Cortex of kidney (tissue), 1 donor: ENCODE results near the gene KRTAP5-6.

Experiments used
- DNase-seq: peaks from one replicate; lab custom pipeline; 2025; lab: John Stamatoyannopoulos, UW

The KRTAP5-6 gene, protein sequence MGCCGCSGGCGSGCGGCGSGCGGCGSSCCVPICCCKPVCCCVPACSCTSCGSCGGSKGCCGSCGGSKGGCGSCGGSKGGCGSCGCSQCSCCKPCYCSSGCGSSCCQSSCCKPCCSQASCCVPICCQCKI

DNA sequence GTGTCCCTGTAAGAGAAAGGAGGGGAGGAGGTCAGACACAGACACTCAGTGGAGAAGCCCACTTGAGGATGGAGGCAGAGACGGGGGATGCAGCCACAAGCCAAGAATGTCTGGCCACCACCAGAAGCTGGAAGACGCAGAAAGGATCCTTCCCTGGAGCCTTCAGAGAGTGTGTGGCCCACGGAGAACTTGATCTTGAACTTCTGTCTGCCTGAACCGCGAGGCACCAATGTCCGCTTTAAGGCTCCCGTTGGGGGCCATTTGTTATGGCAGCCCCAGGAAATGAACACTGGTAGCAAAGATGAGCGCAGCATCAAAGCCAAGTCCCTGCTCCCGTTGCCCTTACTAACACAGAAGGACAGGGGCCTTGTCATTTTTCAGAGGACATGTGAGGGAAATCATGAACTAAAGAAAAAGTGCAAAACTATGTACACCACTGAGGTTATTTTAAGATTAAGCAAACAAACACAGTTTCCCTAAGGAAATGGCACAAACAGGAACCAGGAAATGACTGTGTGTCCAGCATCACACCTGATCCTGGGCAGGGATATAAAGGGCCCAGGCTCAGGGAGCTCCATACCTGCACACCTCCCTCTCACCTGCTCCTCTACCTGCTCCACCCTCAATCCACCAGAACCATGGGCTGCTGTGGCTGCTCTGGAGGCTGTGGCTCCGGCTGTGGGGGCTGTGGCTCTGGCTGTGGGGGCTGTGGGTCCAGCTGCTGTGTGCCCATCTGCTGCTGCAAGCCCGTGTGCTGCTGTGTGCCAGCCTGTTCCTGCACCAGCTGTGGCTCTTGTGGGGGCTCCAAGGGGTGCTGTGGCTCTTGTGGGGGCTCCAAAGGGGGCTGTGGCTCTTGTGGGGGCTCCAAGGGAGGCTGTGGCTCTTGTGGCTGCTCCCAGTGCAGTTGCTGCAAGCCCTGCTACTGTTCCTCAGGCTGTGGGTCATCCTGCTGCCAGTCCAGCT, at the start of gene KRTAP5-6:
Gene KRTAP5-6 (plus strand): TSS at position 588 of the 963 bp plus-strand sequence. CDS start 51 bp downstream, at position 639.
- DNase-seq = no peak

DNA sequence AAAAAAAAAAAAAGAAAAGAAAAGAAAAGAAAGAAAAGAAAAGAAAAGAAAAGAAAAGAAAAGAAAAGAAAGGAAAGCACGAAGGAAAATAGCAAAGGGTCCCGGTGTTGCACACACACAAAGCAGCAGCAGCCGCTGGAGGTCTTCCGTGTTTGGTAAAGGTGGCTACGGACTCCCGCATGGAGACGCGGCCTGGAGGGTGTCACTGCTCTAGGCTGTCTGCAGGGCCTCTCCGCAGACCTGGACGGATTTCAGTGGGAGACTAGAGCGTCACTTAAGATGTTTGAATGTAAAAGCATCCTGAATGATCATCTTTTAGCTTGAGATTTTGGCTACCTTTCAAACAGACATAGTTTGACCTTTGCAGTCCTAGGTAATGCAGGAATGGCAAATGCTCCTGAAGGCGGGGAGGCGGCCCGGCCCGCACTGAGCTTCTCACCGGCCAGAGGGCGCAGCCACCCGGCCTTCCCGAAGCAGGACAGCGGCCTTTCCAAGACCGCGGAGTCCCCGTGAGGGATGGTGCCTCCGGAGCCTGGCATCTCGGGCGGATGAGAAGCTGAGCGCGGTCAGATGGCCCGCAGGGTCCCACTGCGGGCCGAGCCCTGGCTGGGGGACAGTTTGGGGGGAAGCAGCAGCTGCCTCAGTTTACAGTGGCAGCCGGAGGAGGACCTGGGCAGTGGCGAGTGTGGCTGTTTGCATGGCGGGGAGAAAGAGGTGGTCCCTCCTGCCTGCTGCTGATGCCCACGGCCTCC, 48.9 kb upstream of the KRTAP5-6 start:
- DNase-seq = no peak

DNA sequence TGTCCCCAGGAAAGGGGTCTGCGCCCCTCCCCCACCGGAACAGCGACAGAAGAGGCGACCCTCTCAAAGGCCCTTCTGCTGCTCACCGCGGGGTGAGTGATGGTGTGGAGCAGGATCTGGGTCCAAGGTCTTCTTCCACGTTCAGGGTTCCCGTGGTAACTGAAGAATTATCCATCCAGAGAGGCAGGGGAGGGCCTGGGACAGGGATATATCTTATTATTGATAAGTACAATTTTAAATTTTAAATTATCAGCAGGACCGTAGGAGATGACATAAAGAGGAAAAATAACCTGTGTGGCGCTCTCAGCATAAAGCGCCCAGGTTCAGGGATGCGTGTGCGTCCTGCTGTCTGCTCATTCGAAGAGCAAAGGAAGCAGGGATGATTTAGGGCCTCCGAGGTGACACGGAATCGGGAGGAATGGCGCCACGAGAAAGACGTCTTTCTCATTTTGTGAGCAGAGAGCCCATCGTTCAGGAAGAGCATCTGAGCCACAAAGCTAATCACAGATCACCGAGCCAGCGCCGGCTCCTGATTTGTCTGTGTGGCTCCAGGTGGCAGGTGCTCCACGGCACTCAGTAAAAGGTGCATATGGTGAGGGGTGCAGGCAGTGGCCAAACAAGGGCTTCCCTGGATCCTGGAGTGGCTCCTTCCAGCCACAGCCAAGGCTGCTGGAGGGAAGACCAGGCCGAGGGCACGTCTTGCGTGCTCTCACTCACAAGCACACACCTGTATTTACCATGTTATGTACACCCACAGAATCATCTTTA, 48.2 kb upstream of the KRTAP5-6 start:
- no peak for DNase-seq

DNA sequence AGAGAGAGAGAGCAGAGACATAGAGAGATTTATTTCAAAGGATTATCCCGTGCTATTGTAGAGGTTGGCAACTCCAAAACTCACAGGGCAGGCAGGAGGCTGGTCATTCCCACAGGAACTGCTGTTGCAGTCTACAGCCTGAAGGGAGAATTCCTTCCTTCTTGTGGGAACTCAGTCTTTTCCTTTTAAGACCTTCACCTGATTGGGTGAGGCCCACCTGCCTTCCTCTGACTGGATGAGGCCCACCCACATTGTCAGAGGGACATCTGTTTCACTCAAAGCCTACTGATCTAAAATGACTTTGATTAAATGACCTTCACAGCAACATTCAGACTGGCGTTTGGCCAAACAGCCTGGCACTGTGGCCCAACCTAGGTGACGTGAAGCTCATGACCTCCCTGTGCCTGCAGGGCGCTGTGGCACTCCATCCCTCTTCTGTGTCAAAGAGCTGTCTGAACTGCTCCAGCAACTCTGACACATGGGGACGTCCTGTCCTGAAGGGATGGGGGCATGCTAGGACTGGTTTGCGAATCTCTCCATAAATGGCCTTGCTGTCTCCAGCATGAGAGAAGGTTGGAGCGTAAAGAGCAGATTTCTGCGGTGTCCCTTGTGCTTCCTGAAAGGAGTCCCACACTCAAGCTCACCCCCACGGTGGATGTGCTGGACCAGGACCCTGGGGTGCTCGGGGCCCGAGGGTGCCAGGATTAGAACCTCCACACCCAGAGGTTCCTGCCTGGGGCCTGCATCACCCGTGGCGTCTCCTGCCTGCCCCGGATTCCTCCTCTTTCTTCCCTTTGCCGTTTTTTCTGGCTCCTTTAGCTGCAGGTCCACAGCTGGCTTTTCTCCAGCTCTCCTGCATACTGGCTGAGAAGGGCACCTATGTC, 46.7 kb upstream of the KRTAP5-6 start:
- DNase-seq = no peak

DNA sequence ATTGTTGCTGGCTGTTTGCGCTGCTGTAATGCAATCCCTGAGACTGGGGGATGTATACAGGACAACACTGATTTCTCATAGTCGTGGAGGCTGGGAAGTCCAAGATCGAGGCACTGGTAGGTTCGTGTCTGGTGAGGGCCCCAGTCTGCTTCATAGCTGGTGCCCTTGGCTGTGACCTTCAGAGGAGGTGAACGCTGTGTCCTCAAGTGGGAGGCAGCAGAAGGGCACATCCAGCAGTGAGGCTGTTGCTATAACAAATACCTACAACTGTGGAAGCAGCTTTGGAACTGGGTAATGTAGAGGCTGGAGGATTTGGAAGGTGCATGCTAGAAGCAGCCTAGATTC, 46.1 kb upstream of the KRTAP5-6 start:
- no peak for DNase-seq

DNA sequence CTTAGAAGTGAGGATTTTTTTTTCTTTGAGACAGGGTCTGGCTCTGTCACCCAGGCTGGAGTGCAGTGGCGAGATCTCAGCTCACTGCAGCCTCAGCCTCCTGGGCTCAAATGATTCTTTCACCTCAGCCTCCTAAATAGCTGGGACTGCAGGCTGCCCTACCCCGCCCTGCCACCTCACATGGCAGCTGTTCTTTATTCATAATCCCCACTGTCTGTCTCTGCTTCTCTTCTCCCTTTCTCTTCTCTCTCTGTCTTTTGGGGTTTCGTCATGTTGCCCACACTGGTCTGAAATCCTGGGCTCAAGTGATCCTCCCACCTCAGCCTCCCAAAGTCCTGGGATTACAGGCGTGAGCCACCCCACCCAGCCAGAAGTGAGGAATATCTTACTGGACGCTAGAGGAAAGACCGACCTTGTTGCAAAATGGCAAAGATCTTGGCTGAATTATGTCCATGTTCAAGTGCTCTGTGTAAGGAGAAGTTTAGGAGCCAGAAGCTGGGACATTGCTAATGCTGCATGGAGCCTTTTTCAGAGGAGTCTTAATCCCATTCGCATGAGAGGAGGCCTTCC, 45.5 kb upstream of the KRTAP5-6 start:
- no peak for DNase-seq

DNA sequence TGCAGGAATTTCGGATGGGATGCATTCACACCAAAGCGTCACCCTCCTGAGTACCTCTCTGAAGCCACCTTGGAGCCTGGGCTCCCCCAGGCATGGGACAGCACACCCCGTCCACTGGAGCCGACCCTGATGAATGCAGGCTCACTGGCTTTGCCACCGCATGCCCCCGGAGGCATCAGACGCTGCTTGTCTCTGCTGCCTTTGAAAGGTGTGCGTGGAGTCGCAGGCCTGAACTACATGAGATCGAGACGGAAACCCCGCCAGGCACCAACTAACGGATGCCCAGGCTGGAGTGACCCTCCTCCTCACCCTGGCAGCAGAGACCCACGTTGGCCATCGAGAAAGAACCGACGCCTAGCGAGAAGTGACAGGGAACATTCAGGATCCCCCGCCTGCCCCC, 45.0 kb upstream of the KRTAP5-6 start:
- no peak for DNase-seq

DNA sequence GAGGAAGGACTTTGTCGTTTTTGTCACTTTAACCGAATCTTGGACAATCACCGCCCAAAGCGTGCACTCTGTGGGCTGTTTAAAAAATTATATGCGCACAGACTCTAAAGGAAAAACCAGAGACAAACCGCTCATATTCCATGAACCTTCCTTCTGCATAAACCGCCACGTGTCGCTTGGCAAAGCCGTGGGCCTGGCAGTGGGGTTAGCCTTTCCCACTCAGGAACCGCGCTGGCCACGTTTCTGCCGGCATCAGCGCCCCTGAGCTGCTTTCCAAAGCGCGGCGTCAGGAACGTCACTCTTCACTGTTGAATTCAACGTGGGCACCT, 44.6 kb upstream of the KRTAP5-6 start:
- DNase-seq = no peak

DNA sequence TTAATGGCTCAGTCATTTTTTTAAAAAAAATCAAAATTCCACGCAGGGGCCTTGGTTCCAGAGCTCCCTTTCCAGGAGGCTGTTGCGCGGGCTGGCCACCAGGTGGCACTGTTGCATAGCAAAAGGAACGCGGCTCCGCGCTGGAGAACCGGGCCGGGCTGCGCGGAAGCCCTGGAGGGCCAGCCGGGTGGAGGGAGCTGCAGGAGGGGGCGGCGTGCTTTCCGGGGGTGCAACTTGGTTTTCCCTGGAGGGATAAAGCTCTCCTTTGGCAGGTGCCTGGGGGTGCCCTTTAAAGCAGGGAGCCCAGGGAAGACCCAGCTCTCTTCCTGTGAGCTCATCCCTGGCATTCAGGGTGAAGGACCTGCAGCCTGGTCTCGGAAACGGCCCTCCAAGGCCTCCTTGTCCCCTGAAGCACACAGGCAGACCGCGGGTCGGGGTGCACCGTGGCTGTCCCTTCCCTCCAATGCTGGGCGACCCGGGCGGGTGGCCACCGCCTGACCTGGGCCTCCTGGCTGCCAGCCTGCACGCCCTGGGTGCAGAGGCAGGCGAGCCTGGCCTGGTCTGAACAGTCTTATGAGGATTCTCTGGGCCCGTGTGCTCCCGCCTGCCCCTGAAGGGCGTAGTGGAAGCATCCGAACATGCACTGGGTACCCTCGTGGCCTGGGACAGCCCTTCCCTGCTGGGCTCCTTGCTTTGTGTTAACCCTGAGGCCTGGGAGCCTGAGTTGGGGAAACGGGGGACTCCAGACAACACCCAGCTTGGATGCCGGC, 44.0 kb upstream of the KRTAP5-6 start:
- DNase-seq = no peak

DNA sequence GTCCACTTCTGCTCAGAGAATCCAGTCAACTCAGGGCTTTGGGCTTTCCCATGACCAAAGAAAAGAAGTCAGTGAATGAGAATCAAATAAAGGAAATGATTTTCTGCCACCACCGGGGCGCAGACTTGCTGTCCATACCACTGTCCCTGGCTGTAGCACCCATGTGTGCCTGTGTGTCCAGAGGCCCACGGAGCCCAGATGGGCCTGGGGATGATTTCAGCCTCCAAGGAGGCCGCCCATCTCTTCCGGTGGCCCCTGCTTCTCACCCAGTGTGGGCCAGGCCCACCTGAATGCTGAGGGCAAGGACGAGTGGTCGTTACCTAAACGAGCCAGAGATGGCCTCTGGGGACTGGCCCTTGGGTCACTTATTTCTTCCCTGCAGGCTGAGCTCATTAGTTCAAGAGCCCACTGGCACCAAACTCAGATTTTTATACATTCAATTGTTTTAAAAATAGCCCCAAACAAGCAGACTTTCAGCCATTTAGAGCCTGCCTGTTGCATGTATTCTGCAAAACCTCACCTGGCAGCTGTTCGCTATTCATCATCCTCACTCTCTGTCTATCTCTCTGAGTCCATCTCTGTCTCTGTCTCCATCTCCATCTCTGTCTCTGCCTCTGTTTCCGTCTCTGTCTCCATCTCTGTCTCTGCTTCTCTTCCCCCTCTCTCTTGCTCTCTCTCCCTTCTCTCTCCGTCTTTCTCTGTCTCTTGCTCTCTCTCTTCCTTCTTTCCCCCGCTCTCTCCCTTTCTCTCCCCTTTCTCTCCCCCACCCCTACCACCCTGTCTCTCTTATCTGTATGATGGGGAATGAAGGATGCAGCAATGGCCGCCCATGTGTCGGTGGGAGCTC, 43.2 kb upstream of the KRTAP5-6 start:
- no peak for DNase-seq

DNA sequence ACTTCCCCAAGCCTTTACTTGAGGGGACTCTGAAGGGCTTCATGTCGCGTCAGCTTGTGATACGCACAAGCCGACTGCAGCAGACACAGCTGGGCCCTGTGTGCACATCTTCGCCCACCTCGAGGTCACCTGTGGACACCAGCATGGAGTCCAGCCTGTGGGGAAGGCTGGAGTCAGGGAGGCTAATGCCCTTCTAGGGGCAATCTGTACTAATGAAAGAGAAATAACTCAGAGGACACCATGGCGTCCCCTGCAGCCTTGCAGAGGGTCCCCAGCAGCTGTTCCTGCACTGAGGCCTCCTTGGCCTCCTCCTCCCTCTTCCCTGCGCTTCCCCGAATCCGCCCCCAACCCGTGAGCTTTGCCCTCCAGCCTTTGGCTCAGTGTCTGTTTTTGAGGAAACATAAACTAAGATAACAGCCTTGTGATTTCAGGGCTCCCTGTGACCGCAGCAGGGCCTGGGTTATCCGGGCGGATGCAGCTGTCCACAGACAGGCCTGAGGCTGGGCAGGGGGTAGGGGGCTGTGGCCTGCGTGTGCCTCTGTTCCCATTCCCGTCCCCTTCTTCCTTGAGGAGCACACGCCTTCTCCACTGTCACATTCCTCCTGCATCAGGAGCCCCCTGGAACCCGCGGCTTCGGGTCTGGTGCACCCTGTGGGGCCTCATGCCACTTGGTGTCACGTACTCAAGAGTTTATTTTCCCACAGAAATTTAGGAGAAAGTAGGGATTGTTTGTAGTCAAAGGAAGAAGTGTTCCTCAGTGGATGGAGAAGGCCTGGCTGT, 42.4 kb upstream of the KRTAP5-6 start:
- no peak for DNase-seq

DNA sequence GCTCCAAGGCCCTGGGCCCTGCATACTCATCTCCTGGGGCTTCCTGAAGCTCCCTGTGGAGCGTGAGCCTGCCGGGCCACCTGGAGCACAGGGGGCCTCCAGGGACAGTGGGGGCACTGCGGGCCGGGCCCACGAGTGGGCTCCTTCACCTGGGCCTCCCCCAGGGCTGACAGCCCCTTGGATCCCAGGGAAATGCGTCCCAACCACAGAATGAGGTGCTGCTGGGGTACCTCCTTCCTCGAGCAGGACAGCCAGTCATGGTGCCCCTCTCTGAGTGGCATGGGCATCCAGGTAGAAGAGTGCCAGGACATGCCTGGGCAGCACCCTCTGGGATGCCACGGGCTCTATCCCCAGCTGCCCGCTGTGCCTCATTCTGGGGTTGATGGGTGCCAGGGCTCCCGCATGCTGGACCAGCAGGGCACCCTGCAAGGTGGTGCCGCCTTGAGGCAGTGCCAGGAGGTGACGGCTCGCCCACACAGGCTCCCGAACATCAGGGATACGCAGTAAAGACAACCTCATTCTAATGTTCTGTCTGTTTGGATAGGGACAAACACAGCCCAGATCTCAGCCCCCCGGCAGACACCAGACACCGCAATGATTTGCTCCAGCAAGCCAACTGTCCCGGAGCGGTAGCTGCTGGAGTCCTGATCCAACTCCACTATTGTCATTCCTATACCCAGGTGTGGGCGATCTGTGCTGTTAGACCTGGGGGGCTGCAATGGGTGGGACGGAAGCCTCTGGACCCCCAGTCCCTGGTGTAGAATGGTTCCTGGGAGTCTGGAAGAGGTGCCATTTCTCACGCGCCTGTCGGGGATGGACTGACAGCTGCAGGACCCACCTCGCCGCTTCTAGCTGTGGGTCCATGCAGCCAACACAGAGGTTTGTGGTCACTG, 41.6 kb upstream of the KRTAP5-6 start:
- no peak for DNase-seq

DNA sequence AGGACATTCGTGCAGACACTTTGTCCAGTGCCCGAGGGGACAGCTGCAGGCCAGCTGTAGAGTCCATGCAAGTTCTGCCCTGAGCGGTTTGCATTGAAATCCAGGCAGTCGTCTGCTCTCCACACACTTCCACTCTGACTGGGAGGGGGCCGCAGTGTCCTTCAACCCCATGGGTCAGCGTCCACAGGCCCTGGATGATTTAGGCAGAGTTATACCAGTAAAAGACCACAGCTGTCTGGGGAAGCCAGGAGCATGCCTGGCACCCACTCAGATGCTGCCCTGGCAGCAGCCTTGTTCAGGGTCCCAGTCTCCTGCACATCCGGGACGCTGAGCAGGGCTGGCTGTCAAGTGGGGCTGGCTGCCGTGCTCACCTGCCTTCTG, 40.9 kb upstream of the KRTAP5-6 start:
- DNase-seq = no peak

DNA sequence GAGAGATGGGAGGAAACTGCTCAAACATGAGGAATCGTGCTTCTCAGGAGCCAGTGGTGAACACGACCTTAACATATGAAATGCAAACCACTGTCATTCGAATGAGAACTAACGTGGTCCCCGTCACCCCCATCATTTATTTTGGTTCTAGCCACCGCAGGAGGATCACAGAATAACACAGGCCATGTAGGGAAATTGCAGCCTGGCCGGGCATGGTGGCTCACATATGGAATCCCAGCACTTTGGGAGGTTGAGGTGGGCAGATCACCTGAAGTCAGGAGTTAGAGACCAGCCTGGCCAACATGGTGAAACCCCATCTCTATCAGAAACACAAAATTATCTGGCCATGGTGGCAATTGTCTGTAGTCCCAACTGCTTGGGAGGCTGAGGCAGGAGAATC, 40.3 kb upstream of the KRTAP5-6 start:
- DNase-seq = no peak

DNA sequence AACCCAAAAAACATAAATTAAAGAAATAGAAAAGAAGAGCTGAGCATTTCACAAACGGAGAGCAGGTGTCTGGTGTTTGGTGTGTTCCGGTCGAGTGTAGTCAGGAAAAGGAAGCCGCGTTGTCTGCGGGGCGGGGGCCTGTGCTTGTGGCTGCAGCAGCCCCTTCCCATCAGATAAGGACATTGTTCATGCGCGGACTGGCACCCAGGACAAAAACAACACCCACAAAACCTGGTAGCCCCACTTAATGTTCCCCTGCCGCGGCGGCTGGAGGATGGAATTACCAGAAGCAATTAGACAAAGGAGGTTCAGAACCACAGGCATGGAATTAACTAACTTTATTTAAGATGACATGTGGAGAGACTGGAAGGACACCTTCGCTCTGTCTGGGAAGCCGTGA, 37.5 kb upstream of the KRTAP5-6 start:
- DNase-seq = no peak

DNA sequence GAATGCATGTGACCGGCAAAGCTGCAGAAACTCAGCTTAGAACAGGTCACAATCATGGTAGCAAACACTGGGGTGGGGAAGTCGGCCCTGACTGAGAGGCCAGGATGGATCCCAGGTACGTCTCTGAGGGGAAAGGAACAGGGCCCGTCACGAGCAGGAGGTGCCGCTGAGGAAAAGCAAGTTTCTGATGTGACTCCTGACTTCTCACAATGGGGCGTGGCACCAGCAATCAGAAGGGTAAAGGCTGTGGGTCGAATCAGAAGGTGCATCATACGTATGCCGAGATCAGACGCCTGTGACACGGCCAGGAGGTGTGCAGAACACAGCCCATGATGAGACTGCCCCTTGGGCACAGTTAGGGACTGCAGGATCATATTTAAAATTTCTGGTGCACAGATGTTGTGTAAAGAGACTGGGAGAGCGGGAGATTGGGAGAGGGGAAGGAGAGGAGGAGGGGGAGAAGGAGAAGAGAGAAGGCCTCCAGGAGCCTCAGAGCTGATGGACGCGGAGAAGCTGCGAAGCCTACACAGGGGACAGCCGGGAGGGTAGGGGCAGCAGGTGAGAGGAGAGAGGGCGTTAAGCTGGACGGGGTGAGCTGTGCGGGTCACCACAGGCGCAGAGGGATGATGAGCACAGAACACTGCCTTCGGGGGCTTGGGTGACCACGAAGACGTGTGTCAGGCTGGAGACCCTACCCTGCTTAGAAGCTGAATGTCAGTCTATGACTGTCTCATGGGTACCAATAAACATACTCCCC, 36.7 kb upstream of the KRTAP5-6 start:
- DNase-seq = no peak
